Measurements from ENCODE around the gene SPTSSA. TPM values are rescaled to one million over a fixed set of nuclear protein-coding genes. Genes with fewer than 3 reads are reported as not detected.

Gene SPTSSA
- total RNA-seq, 1 donor from 2014 or later = 14.9 TPM

DNA sequence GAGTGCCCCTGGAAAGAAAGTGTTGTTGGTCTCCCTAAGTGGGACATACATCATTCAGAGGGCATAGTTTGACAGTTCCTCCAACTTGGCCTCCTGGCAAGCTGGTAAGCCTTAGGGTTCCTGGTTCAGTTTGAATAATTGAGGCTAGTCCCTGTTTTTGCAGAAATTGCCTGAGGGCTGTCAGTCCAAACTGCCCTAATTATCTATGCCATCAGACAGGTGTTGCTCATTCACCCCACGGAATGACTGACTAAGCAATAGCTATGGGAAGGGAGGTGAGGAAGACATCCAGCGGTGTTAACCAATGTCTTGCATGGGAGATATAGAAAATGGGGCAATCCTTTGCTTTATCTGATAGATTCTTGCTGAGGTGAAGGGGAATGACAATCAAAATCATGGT, 37.6 kb downstream of the SPTSSA start:
- H3K9me3 Mint-ChIP-seq = no peaks in the 10 kb centered on the region
- no peaks in the 10 kb centered on the region for H3K27me3 Mint-ChIP-seq
- no peaks in the 10 kb centered on the region for H3K36me3 Mint-ChIP-seq
- no peak overlapping the region for H3K4me3 Mint-ChIP-seq
- no peaks in the 10 kb centered on the region for H3K4me1 Mint-ChIP-seq (ENCODE audit: unreplicated experiment)
- no peak overlapping the region for H3K27ac Mint-ChIP-seq
- TF ChIP-seq, protein P1, sequence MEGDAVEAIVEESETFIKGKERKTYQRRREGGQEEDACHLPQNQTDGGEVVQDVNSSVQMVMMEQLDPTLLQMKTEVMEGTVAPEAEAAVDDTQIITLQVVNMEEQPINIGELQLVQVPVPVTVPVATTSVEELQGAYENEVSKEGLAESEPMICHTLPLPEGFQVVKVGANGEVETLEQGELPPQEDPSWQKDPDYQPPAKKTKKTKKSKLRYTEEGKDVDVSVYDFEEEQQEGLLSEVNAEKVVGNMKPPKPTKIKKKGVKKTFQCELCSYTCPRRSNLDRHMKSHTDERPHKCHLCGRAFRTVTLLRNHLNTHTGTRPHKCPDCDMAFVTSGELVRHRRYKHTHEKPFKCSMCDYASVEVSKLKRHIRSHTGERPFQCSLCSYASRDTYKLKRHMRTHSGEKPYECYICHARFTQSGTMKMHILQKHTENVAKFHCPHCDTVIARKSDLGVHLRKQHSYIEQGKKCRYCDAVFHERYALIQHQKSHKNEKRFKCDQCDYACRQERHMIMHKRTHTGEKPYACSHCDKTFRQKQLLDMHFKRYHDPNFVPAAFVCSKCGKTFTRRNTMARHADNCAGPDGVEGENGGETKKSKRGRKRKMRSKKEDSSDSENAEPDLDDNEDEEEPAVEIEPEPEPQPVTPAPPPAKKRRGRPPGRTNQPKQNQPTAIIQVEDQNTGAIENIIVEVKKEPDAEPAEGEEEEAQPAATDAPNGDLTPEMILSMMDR (conservative IDR thresholded peaks at IDR 0.05) = no peak
- no peak for DNase-seq (ENCODE audit: extremely low spot score, unreplicated experiment)

GRCh38 chr14:34423445-34423844, 38.6 kb downstream of the SPTSSA start:
- no peak overlapping the region for H3K27ac Mint-ChIP-seq
- TF ChIP-seq, protein P1 (conservative IDR thresholded peaks at IDR 0.05) = no peak
- no peaks in the 10 kb centered on the region for H3K9me3 Mint-ChIP-seq
- H3K4me1 Mint-ChIP-seq (ENCODE audit: unreplicated experiment) = no peaks in the 10 kb centered on the region
- no peak overlapping the region for H3K4me3 Mint-ChIP-seq
- no peak for DNase-seq (ENCODE audit: extremely low spot score, unreplicated experiment)
- no peaks in the 10 kb centered on the region for H3K27me3 Mint-ChIP-seq
- no peaks in the 10 kb centered on the region for H3K36me3 Mint-ChIP-seq

DNA sequence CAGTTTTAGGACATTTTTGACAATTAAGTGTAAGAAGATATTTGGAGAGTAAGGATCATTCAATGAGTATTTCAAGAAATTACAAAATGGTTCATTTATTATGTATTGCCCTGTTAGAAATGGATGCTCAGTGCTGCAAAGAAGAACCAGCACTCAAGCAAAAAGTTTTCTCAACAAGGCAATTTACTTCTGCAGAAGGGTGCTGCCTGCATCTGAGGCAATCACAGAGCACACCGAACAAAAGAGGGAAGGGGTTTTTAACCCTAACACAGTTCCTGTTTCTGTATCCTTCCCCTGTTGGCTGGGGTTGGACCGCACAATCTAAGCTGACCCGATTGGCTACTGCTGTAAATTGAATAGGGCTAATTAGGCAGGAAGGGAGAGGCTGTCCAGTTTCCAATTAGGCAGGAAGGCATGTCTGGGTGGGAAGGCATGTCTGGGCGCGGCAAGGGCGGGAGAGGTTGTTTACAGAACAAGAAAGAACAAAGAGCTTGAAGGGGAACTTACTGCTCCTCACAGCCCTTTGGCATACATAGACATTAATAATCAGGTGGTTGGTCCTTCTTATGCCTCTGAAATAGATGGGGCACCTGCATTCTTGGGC, 41.4 kb downstream of the SPTSSA start:
- Mint-ChIP-seq H3K4me3 (no peak overlapping the region), H3K36me3 (no peaks in the 10 kb centered on the region), H3K9me3 (no peaks in the 10 kb centered on the region), H3K27ac (no peak overlapping the region), H3K27me3 (no peaks in the 10 kb centered on the region), H3K4me1 (ENCODE audit: unreplicated experiment) (no peaks in the 10 kb centered on the region)
- no peak for DNase-seq (ENCODE audit: extremely low spot score, unreplicated experiment)
- TF ChIP-seq, protein P1 (conservative IDR thresholded peaks at IDR 0.05) = no peak

DNA sequence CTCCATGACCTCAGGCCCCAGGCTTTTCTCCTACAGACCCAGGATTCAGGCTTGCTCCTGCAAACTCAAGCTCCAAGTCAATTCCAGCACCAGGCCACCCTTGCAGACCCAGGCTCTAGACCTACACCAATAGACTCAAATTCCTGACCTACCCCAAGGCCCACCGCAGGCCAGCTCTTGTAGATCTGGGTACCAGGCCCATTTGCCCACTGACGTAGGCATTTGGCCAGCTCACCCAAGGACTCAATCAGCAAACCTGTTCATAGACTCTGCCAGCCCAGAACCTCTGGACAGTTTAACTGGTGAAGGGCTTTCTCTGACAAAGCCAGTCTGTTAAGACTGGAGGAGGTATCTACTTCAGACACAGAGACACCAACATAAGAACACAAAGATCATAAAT, 52.3 kb downstream of the SPTSSA start:
- no peaks in the 10 kb centered on the region for H3K36me3 Mint-ChIP-seq
- TF ChIP-seq, protein P1 (conservative IDR thresholded peaks at IDR 0.05) = no peak
- H3K4me1 Mint-ChIP-seq (ENCODE audit: unreplicated experiment) = no peaks in the 10 kb centered on the region
- H3K4me3 Mint-ChIP-seq = no peak overlapping the region
- H3K27ac Mint-ChIP-seq = no peak overlapping the region
- DNase-seq (ENCODE audit: extremely low spot score, unreplicated experiment) = no peak
- no peaks in the 10 kb centered on the region for H3K27me3 Mint-ChIP-seq
- H3K9me3 Mint-ChIP-seq = no peaks in the 10 kb centered on the region

DNA sequence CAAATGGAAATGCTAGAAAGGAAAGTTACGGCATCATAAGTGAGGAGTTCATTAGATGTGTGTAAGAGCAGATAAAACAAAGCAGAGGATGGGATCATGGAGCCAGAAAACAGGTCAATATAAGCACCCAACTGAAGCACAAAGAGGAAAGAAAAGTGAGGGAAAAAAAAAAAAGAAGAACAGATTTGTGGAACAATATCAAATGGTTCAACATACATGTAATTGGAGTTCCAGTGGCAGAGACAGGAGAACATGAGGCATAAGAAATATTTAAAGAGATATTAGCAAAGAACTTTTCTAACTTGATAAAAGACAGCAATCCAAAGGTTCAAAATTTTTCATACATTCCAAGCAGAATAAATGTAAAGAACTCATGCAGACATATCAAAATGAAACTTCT, 54.1 kb downstream of the SPTSSA start:
- DNase-seq (ENCODE audit: extremely low spot score, unreplicated experiment) = no peak
- TF ChIP-seq, protein P1 (conservative IDR thresholded peaks at IDR 0.05) = no peak
- no peak overlapping the region for H3K27ac Mint-ChIP-seq
- no peaks in the 10 kb centered on the region for H3K4me1 Mint-ChIP-seq (ENCODE audit: unreplicated experiment)
- no peaks in the 10 kb centered on the region for H3K36me3 Mint-ChIP-seq
- no peaks in the 10 kb centered on the region for H3K9me3 Mint-ChIP-seq
- no peak overlapping the region for H3K4me3 Mint-ChIP-seq
- H3K27me3 Mint-ChIP-seq = no peaks in the 10 kb centered on the region

DNA sequence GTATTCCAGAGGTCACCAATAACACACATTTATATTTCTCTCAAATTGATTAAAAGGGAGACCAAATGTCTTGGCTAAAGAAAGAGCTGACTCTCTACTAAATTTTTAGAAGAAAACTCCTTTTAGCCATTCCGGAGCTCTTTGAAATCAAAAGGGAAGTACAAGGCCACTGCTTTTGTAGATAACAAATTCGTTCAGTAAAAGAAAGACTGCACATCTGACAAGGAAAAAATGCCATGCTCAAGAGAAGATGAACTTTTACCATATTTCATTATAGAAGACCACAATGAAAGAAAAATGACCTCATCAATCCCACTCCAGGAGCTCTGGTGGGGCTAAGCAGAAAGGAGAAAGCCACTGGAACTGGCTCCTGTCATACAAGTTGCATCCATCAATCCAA, 57.6 kb downstream of the SPTSSA start:
- no peak for DNase-seq (ENCODE audit: extremely low spot score, unreplicated experiment)
- no peak overlapping the region for H3K4me3 Mint-ChIP-seq
- TF ChIP-seq, protein P1 (conservative IDR thresholded peaks at IDR 0.05) = no peak
- no peak overlapping the region for H3K27ac Mint-ChIP-seq
- no peaks in the 10 kb centered on the region for H3K27me3 Mint-ChIP-seq
- no peaks in the 10 kb centered on the region for H3K36me3 Mint-ChIP-seq
- H3K4me1 Mint-ChIP-seq (ENCODE audit: unreplicated experiment) = no peaks in the 10 kb centered on the region
- no peaks in the 10 kb centered on the region for H3K9me3 Mint-ChIP-seq

Data from type B pancreatic cell (in vitro differentiated cells).